NOMO-1 treated with dmso at 0.1 percent for 144 hours (cell line): Measurements from ENCODE around the gene FUT6.
A peak's percentile ranks its signal among the peaks of the same experiment; 100 is the strongest.

Experiments
- DNase-seq: peaks from one replicate; lab custom pipeline; 2025; ENCODE audit not compliant: unreplicated experiment; lab: John Stamatoyannopoulos, UW

Gene FUT6

DNA sequence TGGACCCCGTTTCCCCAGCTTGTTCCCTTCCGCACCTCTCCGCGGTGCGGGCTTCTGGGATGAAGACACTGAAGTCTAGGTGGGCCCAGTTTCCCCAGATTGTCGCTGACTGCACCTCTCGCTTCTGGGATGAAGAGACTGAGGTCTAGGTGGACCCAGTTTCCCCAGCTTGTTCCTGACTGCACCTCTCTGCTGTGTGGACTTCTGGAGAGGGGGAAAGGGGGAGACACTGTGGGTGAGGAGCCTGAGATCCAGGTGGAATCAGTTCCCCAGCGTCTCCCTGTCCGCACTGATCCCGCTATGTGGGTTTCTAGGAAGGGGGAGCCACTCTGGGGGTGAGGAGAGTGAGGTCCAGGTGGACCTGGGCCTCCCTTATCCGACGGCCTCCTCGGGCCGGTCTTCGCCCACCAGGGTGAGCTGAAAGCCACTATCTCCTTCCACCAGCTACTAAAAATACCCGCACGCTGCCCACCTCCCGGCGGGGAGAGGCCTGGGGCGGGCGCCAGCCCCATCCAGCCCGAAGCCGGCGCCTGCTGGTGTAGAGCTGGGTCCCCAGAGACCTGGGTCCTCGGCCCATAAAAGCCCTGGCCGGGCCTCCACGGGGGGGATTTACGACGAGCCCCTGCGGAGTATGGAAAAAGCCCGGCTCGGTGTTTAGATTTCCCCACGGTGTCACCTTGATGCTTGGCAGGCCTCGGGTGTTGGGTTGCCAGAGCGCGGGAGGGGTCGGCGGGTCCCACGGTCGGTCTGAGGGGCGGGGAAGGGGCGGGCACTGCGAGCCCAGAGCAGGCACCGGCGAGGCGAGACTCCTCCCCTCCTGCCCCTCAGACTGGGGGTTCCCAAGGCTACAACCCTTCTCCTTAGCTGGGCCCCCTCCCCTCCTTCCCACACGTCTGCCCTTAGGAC, 10.6 kb downstream of the FUT6 start:
- DNase-seq = no peak

- peak; percentile 92 for DNase-seq
These were observed 11.4 kb downstream of the FUT6 start for GRCh38 chr19:5827891-5828660.

DNA sequence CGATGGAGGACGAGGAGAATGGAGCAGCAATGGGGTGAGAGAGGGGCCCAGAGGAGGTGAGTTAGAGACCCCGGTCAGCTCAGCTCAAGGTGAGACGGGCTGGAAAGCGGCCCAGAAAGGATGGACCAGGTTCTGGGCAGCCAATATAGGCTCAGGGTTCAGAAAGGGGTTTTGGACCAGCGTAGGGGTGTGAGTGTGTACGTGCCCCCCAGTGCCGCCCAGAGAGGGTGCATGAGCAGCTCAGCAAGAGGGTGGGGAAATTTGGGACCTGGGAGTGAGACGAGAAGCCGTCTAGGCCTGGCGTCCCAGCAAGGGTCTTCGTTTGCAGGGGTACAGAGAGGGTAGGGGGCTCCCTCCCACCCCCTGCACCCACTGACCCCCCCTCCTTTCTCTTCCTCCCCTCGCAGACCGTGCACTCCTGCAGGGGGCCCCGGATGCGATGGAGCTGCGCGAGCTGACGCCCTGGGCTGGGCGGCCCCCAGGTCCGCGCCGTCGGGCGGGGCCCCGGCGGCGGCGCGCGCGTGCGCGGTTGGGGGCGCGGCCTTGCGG, 12.1 kb downstream of the FUT6 start:
- DNase-seq = no peak

DNA sequence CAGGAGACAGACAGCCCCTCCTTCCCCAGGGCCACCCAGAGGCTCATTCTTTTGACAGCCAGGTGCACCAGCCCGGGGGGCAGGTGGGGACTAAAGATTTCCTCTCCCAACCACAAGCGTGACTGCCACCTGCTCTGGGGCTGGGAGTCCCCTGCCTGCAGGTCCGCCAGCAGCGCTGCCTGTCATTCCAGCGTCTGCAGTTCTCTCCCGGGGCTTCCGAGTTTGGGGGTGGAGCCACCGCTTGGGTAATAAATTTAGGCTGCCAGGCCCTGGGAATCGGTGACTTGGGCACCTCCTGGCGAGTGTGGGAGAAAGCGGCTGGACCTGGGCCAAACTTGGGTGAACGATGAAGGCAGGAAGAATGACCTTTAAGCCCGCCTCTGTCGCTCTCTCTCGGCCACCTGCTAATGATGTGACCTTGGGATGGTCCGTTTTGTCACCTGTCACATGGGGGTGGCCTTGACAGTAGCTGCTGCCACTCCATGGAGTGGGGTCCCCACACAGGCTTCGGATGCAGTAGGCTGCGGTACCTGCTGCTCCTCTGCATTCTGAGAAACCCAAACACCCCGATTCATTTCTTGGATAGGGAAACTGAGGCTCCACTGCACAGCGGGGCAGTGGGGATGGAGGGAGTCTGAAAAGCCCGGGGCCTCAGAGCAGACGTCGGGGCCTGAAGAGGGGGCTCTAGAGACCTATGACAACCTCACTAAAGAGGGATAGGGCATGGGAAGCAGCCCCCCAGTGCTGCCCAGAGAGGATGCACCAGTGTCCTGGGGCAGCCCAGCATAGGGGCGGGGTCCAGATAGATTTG, 12.8 kb downstream of the FUT6 start:
- DNase-seq = peak; percentile 20

GRCh38 chr19:5825178-5825577, 14.3 kb downstream of the FUT6 start:
- no peak for DNase-seq

DNA sequence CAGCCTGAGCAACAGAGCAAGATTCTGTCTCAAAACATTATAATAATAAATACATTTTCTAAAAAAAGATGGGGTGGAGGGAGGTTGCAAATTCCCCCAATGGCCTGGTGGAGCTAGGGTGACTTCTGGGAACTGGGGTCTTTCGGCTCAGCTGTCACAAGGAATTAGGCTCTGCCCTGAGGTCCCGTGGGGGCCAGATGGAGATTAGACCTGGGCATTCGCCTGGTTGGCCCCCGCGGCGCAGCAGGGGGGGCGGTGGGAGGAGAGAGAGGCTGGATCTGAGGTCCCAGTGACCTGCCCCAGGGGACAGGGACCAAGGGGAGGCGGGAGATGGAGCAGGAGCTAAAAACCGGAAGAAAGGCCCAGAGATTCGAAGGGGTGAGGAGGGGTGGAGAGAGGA, 14.8 kb downstream of the FUT6 start:
- DNase-seq = no peak

GRCh38 chr19:5823579-5824281, 15.8 kb downstream of the FUT6 start:
- DNase-seq = no peak

- DNase-seq = no peak
These were observed 17.2 kb downstream of the FUT6 start for GRCh38 chr19:5822181-5822844.

DNA sequence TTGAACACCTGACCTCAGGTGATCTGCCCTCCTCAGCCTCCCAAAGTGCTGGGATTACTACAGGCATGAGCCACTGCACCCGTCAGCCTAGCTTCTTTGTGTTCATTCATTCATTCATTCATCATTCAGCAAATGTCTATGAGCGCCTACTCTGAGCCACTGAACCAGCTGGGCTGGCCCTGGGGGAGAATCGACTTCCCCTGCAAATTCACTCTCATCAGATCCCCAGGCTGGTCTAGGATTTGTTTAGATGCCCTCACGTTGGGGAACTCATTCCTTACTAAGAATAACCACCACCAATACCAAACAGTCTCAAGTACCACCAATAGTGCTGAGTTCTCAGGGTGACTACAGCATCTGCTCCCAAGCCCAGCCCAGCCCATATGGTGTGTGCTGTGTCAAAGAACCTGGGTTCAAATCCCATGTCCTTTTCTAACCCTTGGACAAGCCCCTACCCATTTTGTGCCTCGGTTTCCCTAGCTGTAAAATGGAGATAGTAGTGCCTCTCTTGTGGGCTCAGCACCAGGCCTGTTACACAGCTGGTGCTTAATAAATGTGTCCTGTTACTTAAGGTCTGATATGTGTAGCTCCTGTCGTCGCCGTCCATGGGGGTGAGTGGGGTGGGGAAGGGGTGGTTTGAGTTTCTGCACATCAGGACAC, 17.9 kb downstream of the FUT6 start:
- DNase-seq = no peak

DNA sequence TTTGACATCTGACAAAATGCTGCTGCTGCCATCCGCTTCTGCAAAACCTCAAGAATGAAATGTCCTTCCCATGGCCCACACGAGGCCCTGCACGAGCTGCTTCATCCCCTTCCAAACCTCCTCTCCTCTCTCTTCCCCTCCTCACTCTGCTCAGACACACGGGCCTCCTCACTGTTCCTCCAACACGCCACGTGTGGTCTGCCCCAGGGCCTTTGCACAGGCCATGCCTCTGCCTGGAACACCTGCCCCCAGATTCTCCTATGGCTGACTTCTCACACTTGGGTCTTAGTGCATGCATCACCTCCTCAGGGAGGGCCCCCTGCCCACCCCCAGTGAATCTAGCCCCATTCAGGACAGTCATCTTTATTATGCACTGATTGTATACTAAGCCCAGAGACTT, 18.7 kb downstream of the FUT6 start:
- no peak for DNase-seq

DNA sequence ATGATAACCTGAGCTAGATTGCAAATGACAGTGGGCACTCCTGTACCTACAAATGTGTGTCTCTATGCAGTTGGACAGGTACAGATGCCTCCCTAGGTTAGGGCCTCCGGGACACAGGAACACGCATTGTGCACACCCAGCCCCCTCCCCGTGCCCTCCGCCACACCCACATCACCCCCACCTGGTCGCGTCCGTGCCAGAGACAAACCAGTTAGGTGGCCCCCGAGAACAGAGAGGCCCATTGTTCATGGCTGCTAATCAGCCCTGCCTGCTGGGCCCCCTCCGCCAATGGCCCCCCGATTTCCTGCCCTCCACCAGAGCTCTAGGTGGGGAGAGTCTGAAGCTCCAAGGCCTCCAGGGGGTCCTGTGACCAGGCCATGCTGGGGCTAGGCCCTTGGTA, 20.9 kb downstream of the FUT6 start:
- no peak for DNase-seq

GRCh38 chr19:5817218-5817617, 22.3 kb downstream of the FUT6 start:
- DNase-seq = no peak

DNA sequence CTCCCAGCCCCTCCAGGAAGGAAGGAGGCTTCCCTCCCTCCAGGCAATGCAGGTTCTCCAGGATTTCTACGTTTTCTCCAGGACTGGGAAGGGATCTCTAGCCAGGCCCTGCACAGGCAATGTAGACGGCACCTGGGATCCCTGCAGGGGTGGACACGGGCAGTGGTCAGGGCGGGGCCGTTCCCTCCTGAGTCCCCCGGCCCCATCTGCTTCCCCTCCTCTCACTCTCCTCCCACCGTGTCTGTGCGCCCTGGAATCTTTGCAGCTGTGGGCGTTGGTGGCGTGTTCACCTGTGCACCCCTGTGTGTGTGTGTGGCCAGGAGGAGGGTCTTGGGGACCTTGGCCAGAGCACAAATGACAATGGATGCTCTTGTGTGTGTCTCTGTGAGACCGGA, 24.7 kb downstream of the FUT6 start:
- no peak for DNase-seq

DNA sequence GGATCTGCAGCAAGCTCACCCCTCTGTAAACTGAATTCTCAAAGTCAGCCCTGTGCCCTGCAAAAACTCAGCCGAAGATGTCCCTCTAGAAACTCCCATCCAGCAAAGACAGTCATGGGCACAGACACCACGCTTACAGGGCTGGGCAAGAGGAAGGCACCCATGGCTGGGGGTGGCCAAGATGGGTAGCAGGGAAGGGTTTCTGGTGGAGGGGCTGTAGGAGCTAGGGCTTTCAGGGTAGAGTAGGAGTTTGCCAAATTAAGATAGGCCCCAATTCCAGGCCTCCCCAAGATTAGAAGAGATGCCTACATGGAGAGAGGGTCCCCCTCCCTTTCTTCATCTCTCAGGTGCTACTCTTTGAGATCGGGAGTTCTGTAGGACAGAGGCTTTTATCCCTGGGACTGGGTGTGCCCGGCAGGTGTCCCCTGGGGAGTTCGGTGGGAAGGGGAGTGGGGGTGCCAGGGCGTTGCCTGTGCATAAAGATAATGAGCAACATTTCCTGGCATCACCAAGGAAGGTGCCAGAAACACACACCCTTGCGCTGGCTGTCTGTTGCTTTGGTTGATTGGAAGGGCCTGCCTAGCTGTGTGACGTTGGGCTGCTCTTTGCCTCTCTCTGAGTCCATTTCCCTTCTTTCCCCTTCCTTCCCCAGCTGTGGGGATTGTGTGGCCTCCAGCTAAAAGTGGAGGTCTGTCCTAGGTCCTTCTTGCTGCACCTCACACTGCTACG, 25.2 kb downstream of the FUT6 start:
- DNase-seq = no peak

GRCh38 chr19:5811117-5811516, 28.4 kb downstream of the FUT6 start:
- DNase-seq = no peak

DNA sequence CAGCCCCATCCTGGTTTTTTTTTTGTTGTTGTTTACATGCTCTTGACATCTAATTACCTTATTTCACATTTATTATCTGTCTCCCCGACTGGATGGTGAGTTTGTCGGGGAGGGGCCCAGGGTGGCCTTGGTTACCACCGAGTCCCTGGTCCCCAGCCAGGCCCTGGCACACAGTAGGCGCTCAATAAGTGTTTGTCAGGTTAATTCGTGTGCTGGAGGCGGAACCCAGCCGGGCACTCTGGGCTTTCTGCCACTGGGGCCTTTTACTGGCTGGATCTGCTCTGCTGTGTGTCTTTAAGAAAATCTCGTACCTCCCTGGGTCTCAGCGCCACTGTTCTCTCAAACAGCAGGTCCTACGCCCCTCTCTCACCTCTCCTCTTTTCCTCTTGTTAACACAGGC, 30.0 kb downstream of the FUT6 start:
- no peak for DNase-seq

DNA sequence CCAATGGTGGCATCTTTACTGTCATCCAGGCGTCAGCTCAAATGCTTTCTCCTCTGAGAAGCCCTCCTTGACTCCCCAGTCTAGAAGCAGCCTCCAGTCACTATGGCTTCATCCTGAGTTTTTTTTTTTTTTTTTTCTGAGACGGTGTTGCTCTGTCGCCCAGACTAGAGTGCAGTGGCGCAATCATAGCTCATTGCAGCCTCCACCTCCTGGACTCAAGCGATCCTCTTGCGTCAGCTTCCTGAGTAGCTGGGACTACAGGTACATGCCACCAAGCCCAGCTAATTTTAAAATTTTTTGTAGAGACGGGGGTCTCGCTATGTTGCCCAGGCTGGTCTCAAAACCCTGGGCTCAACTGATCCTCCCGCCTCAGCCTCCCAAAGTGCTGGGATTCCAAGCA, 30.4 kb downstream of the FUT6 start:
- DNase-seq = peak; percentile 34

DNA sequence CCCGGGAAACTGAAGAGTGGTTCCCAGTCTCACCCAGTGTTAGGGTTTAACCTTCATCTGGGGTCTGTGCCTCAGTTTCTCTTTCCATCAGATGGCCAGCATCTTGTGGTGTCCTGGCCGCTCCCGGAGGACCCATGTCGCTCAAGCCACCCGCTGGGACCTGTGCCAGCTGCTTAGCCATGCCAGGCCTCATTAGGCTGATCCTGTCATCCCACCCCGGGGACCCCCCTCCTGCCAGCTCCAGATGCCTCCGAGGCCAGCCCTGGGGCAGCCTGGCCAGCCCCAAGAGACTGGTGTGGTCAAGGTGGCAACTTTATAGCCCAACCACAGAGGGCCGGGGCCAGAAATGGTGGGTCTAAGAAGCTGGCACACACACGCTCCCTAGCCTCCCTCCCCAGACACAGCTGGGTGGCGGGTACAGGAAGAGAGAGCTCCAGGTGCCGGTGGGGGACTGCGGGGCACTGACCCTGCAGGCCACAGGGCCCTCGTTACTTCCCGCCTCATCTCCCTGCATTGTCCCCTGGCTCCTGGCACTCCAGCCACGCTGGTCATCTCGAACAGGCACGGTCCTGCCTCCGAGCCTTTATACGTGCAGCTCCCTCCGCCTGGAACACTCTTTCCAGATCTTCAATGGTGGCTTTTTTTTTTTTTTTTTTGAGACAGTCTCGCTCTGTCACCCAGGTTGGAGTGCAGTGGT, 31.2 kb downstream of the FUT6 start:
- DNase-seq = no peak
